Omental fat pad (tissue), 4 donors: ENCODE measurements around the gene GIGYF2. TPM values are rescaled to one million over a fixed set of nuclear protein-coding genes. Genes with fewer than 3 reads are reported as not detected.

ENCODE experiments used
- ATAC-seq: fragments of 150-250 bp; one replicate; pipeline ENCODE4 v1.9.1; 2016; ENCODE audit warnings: mild to moderate bottlenecking, moderate library complexity; ENCODE audit not compliant: low FRiP score
- DNase-seq: peaks from one replicate; pipeline ENCODE4 v3.0.0-alpha.2; 2019; ENCODE audit warnings: low spot score
- total RNA-seq, 4 donors: library from RNA; depleted of rRNA; stranded (reverse); fragments of >200 nt; gene quantifications; one replicate each; pipeline ENCODE4 v1.1.0, GENCODE V29; 2016
- TF ChIP-seq, protein P1 (sequence below), 3 donors: fragments of 450-650 bp; IDR thresholded peaks; one replicate each; pipeline ENCODE4 v1.5.1; 2016 to 2017; ENCODE audit warnings: antibody characterized with exemption in 3 of 3, mild to moderate bottlenecking in 3 of 3, moderate library complexity in 2 of 3

The GIGYF2 gene
- total RNA-seq, 4 donors from 2014 or later: 63.9 to 80.2 (median 72.2) TPM

DNA sequence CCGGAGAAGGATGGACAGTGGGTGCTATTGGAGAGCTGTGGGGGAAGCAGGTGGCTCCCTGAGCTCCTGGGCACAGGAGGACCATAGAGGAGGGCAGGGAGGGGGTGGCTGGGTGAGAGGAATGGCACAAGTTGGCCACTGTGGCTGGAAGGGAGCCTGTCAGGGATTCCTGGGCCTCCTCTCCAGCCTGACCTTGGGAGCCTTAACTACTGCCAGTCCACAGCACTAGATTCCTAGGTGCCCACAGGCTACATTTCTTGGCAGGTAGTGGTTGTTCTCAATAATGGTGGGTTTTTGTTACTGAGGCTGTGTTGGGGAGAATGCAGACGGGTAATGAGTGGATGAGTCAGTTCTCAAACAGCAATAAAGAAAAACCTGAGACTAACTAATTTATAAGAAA, 37.8 kb upstream of the GIGYF2 start:
- TF ChIP-seq, protein P1, sequence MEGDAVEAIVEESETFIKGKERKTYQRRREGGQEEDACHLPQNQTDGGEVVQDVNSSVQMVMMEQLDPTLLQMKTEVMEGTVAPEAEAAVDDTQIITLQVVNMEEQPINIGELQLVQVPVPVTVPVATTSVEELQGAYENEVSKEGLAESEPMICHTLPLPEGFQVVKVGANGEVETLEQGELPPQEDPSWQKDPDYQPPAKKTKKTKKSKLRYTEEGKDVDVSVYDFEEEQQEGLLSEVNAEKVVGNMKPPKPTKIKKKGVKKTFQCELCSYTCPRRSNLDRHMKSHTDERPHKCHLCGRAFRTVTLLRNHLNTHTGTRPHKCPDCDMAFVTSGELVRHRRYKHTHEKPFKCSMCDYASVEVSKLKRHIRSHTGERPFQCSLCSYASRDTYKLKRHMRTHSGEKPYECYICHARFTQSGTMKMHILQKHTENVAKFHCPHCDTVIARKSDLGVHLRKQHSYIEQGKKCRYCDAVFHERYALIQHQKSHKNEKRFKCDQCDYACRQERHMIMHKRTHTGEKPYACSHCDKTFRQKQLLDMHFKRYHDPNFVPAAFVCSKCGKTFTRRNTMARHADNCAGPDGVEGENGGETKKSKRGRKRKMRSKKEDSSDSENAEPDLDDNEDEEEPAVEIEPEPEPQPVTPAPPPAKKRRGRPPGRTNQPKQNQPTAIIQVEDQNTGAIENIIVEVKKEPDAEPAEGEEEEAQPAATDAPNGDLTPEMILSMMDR (IDR thresholded peaks at IDR 0.05): no peak
- ATAC-seq: no peak
- DNase-seq: no peak

DNA sequence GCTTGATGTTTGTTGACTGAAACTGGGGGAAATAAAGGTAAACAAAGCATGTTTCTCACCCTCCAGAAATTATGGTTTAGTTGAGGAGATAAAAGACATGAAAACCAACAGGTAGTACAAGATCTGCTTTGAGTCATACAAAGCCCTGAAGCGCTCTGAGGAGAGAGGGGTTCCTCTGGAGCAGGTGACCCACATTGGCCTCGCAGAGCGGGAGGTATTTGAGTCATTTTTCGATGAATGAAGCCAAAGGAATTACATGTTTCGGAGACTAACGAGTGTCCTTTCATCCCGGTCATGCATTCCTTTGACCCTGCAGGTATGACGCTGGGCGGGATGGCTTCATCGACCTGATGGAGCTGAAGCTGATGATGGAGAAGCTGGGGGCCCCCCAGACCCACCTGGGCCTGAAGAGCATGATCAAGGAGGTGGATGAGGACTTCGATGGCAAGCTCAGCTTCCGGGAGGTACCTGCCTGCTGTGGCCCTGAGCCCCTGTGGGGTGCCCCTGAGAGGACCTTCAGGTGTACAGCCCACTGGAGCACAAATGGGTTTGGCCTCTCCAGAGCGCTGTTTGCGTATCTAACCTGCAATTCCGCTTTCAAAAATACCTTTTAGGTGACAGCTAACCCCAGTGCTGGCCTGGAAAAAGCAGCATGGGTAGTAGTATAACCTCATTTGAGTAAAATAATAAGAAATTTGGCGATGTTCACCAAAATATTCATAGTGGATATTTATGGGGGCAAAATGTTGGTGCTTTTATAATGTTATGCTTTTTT, 34.5 kb upstream of the GIGYF2 start:
- no peak for DNase-seq
- TF ChIP-seq, protein P1 (IDR thresholded peaks at IDR 0.05): no peak
- no peak for ATAC-seq

DNA sequence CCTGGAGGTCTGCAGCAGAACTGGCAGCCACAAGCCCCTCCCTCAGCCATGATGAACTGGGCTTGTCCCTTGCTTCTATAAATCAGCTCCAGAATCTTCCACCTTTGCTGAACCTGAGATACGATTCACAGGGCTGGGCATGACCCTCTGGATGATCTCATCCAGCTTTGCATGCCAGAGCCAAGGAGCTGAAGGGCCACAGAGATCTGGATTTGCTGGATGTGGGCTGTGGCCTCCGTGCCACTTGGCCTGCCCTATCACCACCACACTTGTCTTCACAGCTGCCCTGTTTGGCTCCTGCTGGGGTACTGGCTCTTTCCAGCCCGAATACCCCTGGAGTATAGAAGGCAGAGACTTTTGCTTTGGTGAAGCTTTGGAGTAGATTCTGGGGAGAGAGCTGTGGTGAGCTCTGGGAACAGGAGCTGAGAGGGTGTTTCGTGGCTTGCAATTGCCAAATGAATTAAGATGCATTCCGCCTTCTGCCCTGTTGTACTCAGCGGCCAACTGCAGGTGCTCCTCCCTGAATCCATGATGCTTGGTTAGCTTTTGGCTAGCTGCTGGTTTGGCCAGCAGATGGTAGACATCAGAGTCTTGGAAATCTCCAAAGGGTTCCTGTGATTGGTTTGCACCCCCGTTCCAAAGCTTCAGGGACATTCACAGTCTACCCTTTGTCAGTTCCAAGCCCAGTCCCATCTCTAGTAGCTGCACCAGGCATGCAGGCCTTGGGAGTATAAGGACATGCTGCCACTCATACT, 30.9 kb upstream of the GIGYF2 start:
- DNase-seq: no peak
- TF ChIP-seq, protein P1 (IDR thresholded peaks at IDR 0.05): no peak
- no peak for ATAC-seq

DNA sequence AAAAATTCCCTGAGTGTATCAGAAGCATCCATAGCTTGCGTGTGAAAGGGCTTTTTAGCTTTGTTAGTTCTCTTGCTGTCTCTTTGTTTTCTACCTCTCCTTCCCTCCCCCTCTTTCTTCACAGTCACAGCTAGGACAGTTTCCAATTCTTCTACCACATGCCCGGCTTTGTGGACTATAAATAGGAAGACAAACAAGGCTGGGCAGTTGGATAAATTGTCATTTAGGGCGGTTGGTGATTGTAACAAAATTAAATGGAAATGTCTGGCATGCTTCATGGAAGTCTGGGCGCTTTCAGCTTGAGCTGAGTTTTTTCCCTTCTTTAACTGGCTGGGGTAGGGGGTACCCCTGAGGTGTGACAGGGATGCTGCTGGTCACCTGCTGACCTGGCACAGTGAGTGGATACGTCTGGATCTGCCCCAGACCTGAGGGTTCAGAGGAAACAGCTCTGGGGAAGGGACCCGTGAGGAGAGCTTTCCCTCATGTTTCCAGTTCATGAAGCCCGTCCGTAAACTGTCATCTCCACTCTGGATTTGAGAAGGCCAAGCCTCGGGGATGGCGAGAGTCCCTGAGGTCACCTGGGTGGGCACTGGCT, 29.0 kb upstream of the GIGYF2 start:
- no peak for ATAC-seq
- TF ChIP-seq, protein P1 (IDR thresholded peaks at IDR 0.05): no peak
- no peak for DNase-seq

DNA sequence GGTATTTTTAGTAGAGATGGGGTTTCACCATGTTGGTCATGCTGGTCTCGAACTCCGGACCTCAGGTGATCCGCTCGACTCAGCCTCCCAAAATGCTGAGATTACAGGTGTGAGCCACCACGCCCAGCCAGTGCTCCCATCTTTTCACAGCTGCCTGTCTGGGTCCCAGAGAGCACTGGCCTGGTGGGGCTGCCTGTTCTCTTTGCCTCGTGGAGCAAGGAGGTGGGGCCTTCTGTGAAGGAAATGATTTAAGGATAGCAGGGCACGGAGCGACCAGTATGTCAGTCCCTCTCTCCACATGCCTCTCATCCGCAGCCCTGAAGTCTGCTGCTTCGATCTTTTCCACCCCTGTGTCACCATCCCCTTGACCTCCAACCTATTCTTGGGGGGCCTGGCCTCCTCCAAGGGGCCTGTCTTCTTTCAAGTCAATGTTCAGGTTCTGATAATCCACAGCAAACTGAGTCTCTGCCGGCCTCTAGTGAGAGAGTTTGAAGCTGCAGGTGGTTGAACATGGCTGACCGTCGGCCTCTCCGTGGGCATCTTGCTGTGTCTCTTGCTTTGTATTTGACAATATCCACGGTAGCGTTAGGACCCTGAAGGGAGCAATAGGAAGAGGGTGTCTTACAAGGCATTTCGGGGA, 28.2 kb upstream of the GIGYF2 start:
- ATAC-seq (no peak), DNase-seq (no peak)
- TF ChIP-seq, protein P1 (IDR thresholded peaks at IDR 0.05): no peak

DNA sequence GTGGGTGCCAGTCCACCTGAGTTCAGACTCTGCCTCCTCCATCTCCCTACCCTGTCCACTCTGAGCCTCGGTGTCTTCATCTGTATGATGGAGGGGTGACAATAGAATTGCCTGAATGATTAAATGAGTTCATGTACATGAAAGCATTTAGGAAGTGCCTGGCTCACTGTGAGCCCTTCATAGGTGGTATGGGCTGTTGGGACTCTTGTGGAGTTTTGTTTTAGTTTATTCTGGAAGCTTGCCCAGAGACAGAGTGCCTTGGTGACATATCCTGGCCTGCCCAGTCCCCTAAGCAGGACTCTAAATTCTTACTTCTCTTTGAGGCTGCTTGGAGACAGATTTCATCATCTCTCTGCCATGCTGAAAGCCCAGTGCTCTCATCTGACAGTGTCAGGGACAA, 24.5 kb upstream of the GIGYF2 start:
- no peak for ATAC-seq
- DNase-seq: no peak
- TF ChIP-seq, protein P1 (IDR thresholded peaks at IDR 0.05): no peak
